Measurements from ENCODE around the gene G2E3. TPM values are rescaled to one million over a fixed set of nuclear protein-coding genes. Genes with fewer than 3 reads are reported as not detected.

G2E3 gene
- total and polyA plus RNA-seq, 2 donors (not counting 3 experiments of a cell fraction or from before 2014, with no cell fraction given) = 4.2 to 34.8 TPM

DNA sequence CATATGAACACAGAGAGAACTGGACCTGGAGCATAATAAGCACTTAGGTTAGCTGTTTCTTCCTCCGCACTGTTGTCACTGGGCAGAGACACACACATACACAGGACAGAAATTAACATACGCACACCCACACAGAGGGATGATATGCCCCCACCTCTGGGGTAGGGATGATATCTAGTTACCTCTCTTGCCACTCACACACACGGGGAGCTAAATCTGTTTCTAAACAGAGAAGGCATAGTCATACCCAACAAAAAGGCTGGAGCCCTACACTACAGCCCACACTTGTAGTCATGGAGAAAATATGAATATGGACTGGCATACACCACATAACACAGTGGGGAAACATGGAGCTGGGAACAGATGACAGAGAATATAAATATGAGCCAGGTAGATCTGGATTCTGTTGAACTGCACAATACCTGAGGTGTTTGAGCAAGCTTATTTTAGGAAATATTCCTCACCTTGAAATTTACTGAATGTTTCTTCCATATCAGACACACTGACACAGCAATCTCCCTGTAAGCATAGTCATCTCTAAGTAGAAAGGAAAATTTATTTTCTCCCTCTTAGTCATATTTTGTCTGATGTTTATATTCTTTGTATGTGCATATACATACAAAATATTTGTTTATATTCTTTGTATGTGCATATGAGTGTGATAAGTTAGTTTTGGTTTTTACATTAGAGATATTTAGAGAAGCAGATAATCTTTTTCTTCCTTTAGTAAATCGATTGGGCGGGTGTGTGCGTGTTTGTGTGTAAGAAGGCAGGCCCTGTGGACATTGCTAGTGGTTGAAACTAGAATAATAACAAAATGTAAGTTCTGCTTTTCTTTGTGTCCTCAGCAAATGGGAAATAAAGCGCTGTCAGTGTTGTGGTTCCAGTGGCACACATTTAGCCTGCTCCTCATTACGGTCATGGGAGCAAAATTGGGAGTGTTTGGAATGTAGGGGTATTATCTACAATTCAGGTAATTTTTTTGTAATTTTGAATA, 42.3 kb downstream of the G2E3 start:
- Histone ChIP-seq H3K4me2 (ENCODE audit: insufficient read depth, low read length) (no peak overlapping the region), H3K9me3 (replicated peaks; ENCODE audit: control insufficient read depth, insufficient read depth, low read length) (no peaks in the 10 kb centered on the region), H3K4me3 (replicated peaks in 1 of 3; ENCODE audit: insufficient read depth in 1 of 3, low read depth in 1 of 3, low read length in 3 of 3) (no peak overlapping the region), H3K4me1 (ENCODE audit: control insufficient read depth, extremely low read depth, insufficient read depth, low read length) (no peaks in the 10 kb centered on the region), H3K9me1 (replicated peaks; ENCODE audit: control insufficient read depth, extremely low read depth, insufficient read depth, low read length) (no peaks in the 10 kb centered on the region), H3K9ac (replicated peaks; ENCODE audit: extremely low read depth, insufficient read depth, low read length) (no peak overlapping the region), H3K27me3 (ENCODE audit: control insufficient read depth in 2 of 2, insufficient read depth in 2 of 2, low read length in 2 of 2) (no peaks in the 10 kb centered on the region), H4K20me1 (replicated peaks; ENCODE audit: control insufficient read depth, extremely low read depth, insufficient read depth, low read length) (no peaks in the 10 kb centered on the region), H3K36me3 (ENCODE audit: control insufficient read depth in 2 of 2, extremely low read depth in 1 of 2, insufficient read depth in 2 of 2, low read length in 2 of 2) (peaks cover 2 to 13% of the 10 kb centered on the region in 2 experiments), H2AFZ (ENCODE audit: low read depth, low read length) (no peak overlapping the region), H3K79me2 (ENCODE audit: control insufficient read depth, insufficient read depth, low read length) (peaks cover 6% of the 10 kb centered on the region), H3K27ac (ENCODE audit: insufficient read depth, low read depth, low read length) (no peak overlapping the region)
- TF ChIP-seq JUN (IDR thresholded peaks at IDR 0.05; ENCODE audit: borderline replicate concordance, insufficient read depth, insufficient read length, low read depth) = no peak
- TF ChIP-seq POLR2A (IDR thresholded peaks at IDR 0.05; ENCODE audit: low read depth, low read length) = no peak
- TF ChIP-seq, protein P1, sequence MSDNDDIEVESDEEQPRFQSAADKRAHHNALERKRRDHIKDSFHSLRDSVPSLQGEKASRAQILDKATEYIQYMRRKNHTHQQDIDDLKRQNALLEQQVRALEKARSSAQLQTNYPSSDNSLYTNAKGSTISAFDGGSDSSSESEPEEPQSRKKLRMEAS (IDR thresholded peaks at IDR 0.05; ENCODE audit: insufficient read depth, insufficient read length) = no peak
- TF ChIP-seq, protein P2, sequence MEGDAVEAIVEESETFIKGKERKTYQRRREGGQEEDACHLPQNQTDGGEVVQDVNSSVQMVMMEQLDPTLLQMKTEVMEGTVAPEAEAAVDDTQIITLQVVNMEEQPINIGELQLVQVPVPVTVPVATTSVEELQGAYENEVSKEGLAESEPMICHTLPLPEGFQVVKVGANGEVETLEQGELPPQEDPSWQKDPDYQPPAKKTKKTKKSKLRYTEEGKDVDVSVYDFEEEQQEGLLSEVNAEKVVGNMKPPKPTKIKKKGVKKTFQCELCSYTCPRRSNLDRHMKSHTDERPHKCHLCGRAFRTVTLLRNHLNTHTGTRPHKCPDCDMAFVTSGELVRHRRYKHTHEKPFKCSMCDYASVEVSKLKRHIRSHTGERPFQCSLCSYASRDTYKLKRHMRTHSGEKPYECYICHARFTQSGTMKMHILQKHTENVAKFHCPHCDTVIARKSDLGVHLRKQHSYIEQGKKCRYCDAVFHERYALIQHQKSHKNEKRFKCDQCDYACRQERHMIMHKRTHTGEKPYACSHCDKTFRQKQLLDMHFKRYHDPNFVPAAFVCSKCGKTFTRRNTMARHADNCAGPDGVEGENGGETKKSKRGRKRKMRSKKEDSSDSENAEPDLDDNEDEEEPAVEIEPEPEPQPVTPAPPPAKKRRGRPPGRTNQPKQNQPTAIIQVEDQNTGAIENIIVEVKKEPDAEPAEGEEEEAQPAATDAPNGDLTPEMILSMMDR (IDR thresholded peaks at IDR 0.05; ENCODE audit: extremely low read depth in 1 of 2, insufficient read depth in 1 of 2, low read depth in 1 of 2, low read length in 2 of 2) = no peak
- TF ChIP-seq POLR2AphosphoS5 (IDR thresholded peaks at IDR 0.05; ENCODE audit: insufficient read depth, low read depth, low read length) = no peak
- TF ChIP-seq MYC (IDR thresholded peaks at IDR 0.05; ENCODE audit: low read depth, low read length) = no peak
- TF ChIP-seq GATA2 (IDR thresholded peaks at IDR 0.05; ENCODE audit: insufficient read depth, insufficient read length, low read depth, low read length) = no peak
- TF ChIP-seq FOS (IDR thresholded peaks at IDR 0.05; ENCODE audit: borderline replicate concordance, insufficient read depth, low read length) = no peak
- TF ChIP-seq EZH2 (IDR thresholded peaks at IDR 0.05; ENCODE audit: borderline replicate concordance, low read depth, low read length, severe bottlenecking) = no peak
- intact Hi-C loops (cut with micrococcal nuclease) (no loop called here), dilution Hi-C loops (cut with MboI; ENCODE audit: extremely low pct_ligation_motif_present, low sequenced_read_pairs) (no loop called here)
- ChIA-PET POLR2A (no interaction called here), CTCF (interaction anchor here (1.6 kb wide), 1 partner anchor 10 kb away, joined by 6 read pairs; no protein-coding TSS in a partner anchor)
- FAIRE-seq = no peak
- BruUV-seq (replicated peaks) = no TSS peak
- no peak for DNase-seq (ENCODE audit: low read depth, low spot score)

Data from endothelial cell of umbilical vein (primary cell).